Ishikawa (cell line): ENCODE measurements around the gene GRID2IP.

Experiments
- CEBPB ChIP-seq: IDR thresholded peaks from 2 replicates; pipeline ENCODE4 v1.6.1; 2012
- CREB1 ChIP-seq: IDR thresholded peaks from 2 replicates; pipeline ENCODE4 v1.6.1; 2012; ENCODE audit warnings: low read depth
- EGR1 ChIP-seq: IDR thresholded peaks from 2 replicates; pipeline ENCODE4 v1.6.1; 2012
- EP300 ChIP-seq: IDR thresholded peaks from 2 replicates; pipeline ENCODE4 v1.6.1; 2012; ENCODE audit warnings: borderline replicate concordance
- FOXM1 ChIP-seq: IDR thresholded peaks from 2 replicates; pipeline ENCODE4 v1.6.1; 2012; ENCODE audit warnings: low read depth, borderline replicate concordance
- NFIC ChIP-seq: IDR thresholded peaks from 2 replicates; pipeline ENCODE4 v1.6.1; 2012
- RAD21 ChIP-seq: IDR thresholded peaks from 2 replicates; pipeline ENCODE4 v1.6.1; 2012; ENCODE audit warnings: low read depth
- TAF1 ChIP-seq: IDR thresholded peaks from 2 replicates; pipeline ENCODE4 v1.6.1; 2012; ENCODE audit warnings: low read depth, mild to moderate bottlenecking
- TCF12 ChIP-seq: IDR thresholded peaks from 2 replicates; pipeline ENCODE4 v1.6.1; 2012; ENCODE audit warnings: low read depth
- TEAD4 ChIP-seq: IDR thresholded peaks from 2 replicates; pipeline ENCODE4 v1.6.1; 2012
- YY1 ChIP-seq: IDR thresholded peaks from 2 replicates; pipeline ENCODE4 v1.6.1; 2012; ENCODE audit warnings: low read depth
- ZBTB7A ChIP-seq: IDR thresholded peaks from 2 replicates; pipeline ENCODE4 v1.6.1; 2012; ENCODE audit warnings: low read depth
- TF ChIP-seq, protein P1 (sequence below): IDR thresholded peaks from 2 replicates; pipeline ENCODE4 v1.6.1; 2012
- TF ChIP-seq, protein P2 (sequence below): IDR thresholded peaks from 2 replicates; pipeline ENCODE4 v1.6.1; 2012
- TF ChIP-seq, protein P3 (sequence below): IDR thresholded peaks from 2 replicates; pipeline ENCODE4 v1.6.1; 2012; ENCODE audit warnings: low read depth, mild to moderate bottlenecking

GRID2IP gene

DNA sequence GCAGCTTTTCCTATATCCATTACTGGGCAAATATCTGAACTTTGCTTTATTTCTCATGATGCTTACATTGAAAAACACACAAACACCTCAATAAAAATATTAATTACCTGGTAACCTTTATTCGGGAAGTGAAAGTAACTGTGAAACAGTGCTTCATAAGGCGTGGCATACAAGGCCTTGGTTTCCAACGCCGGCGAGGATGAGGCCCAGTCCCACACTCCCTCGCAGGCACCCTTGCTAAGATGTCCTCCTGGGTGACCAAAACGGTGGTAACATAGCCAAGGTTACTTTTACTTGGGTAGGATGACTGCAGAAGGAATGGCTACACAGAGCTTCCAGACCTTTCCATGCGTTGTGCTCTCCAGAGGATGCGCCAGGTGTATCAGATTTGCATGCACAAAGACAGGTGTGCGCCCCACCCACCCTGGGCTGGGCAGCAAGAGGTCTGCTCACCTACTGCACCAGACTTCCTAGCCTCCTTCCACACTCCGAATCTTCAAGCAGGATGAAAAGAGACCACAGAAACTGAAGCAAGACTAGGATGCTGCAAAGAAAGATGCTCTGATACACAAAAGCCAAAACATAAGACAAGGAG is 90.2 kb downstream of the GRID2IP start:
- no peak for TF ChIP-seq NFIC

DNA sequence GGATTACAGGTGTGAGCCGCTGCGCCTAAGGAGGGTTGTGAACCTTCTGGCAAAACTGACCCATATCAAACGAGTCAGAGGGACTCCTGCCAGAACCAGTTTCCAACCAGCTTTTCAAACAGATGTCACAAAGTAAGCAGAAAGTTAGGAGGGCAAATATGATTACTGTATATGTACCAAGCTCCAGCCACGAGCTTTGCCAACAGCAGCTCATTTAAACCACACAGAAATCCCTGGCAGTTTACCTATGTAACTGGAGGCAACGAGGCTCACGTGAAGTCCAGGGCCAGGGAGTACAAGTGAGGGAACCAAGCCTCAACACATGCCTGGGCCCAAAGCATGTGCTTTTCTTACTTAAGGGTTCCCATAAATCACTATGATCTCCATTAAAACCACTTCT is 91.0 kb downstream of the GRID2IP start:
- TF ChIP-seq TCF12 = no peak
- TF ChIP-seq, protein P1, sequence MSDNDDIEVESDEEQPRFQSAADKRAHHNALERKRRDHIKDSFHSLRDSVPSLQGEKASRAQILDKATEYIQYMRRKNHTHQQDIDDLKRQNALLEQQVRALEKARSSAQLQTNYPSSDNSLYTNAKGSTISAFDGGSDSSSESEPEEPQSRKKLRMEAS = no peak
- TF ChIP-seq TEAD4 = no peak
- no peak for TF ChIP-seq YY1
- no peak for TF ChIP-seq NFIC
- TF ChIP-seq EGR1 = no peak
- no peak for TF ChIP-seq FOXM1
- TF ChIP-seq RAD21 = no peak
- TF ChIP-seq EP300 = no peak
- no peak for TF ChIP-seq CREB1
- TF ChIP-seq TAF1 = no peak
- no peak for TF ChIP-seq ZBTB7A
- TF ChIP-seq CEBPB = no peak
- TF ChIP-seq, protein P2, sequence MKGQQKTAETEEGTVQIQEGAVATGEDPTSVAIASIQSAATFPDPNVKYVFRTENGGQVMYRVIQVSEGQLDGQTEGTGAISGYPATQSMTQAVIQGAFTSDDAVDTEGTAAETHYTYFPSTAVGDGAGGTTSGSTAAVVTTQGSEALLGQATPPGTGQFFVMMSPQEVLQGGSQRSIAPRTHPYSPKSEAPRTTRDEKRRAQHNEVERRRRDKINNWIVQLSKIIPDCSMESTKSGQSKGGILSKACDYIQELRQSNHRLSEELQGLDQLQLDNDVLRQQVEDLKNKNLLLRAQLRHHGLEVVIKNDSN = no peak
- TF ChIP-seq, protein P3, sequence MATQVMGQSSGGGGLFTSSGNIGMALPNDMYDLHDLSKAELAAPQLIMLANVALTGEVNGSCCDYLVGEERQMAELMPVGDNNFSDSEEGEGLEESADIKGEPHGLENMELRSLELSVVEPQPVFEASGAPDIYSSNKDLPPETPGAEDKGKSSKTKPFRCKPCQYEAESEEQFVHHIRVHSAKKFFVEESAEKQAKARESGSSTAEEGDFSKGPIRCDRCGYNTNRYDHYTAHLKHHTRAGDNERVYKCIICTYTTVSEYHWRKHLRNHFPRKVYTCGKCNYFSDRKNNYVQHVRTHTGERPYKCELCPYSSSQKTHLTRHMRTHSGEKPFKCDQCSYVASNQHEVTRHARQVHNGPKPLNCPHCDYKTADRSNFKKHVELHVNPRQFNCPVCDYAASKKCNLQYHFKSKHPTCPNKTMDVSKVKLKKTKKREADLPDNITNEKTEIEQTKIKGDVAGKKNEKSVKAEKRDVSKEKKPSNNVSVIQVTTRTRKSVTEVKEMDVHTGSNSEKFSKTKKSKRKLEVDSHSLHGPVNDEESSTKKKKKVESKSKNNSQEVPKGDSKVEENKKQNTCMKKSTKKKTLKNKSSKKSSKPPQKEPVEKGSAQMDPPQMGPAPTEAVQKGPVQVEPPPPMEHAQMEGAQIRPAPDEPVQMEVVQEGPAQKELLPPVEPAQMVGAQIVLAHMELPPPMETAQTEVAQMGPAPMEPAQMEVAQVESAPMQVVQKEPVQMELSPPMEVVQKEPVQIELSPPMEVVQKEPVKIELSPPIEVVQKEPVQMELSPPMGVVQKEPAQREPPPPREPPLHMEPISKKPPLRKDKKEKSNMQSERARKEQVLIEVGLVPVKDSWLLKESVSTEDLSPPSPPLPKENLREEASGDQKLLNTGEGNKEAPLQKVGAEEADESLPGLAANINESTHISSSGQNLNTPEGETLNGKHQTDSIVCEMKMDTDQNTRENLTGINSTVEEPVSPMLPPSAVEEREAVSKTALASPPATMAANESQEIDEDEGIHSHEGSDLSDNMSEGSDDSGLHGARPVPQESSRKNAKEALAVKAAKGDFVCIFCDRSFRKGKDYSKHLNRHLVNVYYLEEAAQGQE = no peak

DNA sequence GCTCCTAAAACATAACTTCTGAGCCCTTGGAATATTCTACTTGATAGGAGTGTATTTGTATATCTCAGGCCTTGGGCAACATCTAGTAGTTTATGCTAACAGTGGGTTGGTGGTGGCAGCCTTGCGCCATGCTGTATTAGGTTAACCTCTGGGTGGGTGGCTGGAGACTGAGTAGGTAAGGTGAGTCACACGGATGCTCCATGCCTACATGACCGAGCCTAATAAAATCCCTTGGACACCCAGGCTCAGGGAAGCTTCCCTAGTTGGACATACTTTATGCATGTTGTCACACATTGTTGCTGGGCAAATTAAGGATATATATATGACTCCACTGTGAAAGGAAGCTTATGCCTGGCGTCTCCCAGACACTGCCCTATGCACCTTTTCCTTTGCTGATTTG is 97.5 kb downstream of the GRID2IP start:
- TF ChIP-seq, protein P2 = no peak
- TF ChIP-seq, protein P3 = no peak
- TF ChIP-seq ZBTB7A = no peak
- no peak for TF ChIP-seq RAD21
- no peak for TF ChIP-seq CREB1
- TF ChIP-seq FOXM1 = no peak
- no peak for TF ChIP-seq TEAD4
- TF ChIP-seq EGR1 = no peak
- no peak for TF ChIP-seq NFIC
- TF ChIP-seq TCF12 = no peak
- TF ChIP-seq CEBPB = no peak
- TF ChIP-seq EP300 = no peak
- no peak for TF ChIP-seq YY1
- no peak for TF ChIP-seq TAF1

DNA sequence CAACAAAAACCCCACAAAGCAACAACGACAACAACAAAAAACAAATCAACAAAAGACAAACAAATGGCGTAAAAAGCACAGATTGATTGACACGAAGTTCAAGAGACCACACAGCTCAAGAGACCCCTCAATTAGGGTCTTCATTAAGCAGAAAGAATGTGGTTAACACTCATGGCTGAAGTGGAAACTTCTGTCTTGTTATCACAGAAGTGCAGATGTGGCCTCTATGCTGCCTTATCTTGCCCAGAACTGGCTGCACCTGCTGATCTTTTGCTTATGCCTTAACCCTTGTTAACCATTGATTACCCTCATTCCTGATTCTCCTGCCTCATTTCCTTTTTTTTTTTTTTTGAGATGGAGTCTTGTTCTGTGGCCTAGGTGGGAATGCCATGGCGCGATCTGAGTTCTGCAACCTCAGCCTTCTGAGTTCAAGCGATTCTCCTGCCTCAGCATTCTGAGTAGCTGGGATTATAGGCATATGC is 100.0 kb downstream of the GRID2IP start:
- TF ChIP-seq EGR1 = no peak
- no peak for TF ChIP-seq CREB1
- no peak for TF ChIP-seq NFIC
- TF ChIP-seq TEAD4 = no peak
- TF ChIP-seq CEBPB = no peak
- TF ChIP-seq, protein P3 = no peak
- TF ChIP-seq, protein P1 = no peak
- no peak for TF ChIP-seq YY1
- no peak for TF ChIP-seq RAD21
- no peak for TF ChIP-seq FOXM1
- no peak for TF ChIP-seq TCF12
- no peak for TF ChIP-seq ZBTB7A
- TF ChIP-seq EP300 = no peak
